NCI-H524 treated with DMSO at 0.1 percent for 48 hours (cell line): ENCODE data around the gene PPIL6.

ENCODE experiments used
- DNase-seq: peaks from one replicate; lab custom pipeline; 2025; lab: John Stamatoyannopoulos, UW

The PPIL6 gene

GRCh38 chr6:109449064-109449794 lies 8.8 kb upstream of the PPIL6 start:
- DNase-seq = no peak

GRCh38 chr6:109448615-109449014 lies 8.2 kb upstream of the PPIL6 start:
- no peak for DNase-seq

GRCh38 chr6:109447878-109448555 lies 7.6 kb upstream of the PPIL6 start:
- DNase-seq = no peak

GRCh38 chr6:109447087-109447486 lies 6.7 kb upstream of the PPIL6 start:
- DNase-seq = no peak

GRCh38 chr6:109446541-109446940 lies 6.1 kb upstream of the PPIL6 start:
- no peak for DNase-seq

- no peak for DNase-seq
These were observed 5.6 kb upstream of the PPIL6 start for GRCh38 chr6:109446072-109446471.

- no peak for DNase-seq
These were observed 5.0 kb upstream of the PPIL6 start for GRCh38 chr6:109445382-109445781.

- no peak for DNase-seq
These were observed 3.1 kb upstream of the PPIL6 start for GRCh38 chr6:109443425-109443950.

- no peak for DNase-seq
These were observed 2.0 kb upstream of the PPIL6 start for GRCh38 chr6:109442393-109442924.

GRCh38 chr6:109441069-109441816 lies 815 bp upstream of the PPIL6 start:
- no peak for DNase-seq

- no peak for DNase-seq
These were observed 4.4 kb downstream of the PPIL6 start for GRCh38 chr6:109436041-109436440.

GRCh38 chr6:109434456-109434855 lies 6.0 kb downstream of the PPIL6 start:
- no peak for DNase-seq

GRCh38 chr6:109429496-109429895 lies 10.9 kb downstream of the PPIL6 start:
- no peak for DNase-seq

- DNase-seq = no peak
These were observed 11.4 kb downstream of the PPIL6 start for GRCh38 chr6:109428889-109429477.

GRCh38 chr6:109424946-109425345 lies 15.5 kb downstream of the PPIL6 start:
- DNase-seq = no peak

GRCh38 chr6:109421184-109421583 lies 19.2 kb downstream of the PPIL6 start:
- DNase-seq = no peak

GRCh38 chr6:109420751-109421150 lies 19.7 kb downstream of the PPIL6 start:
- no peak for DNase-seq

- no peak for DNase-seq
These were observed 22.8 kb downstream of the PPIL6 start for GRCh38 chr6:109417646-109418045.

GRCh38 chr6:109411034-109411433 lies 29.4 kb downstream of the PPIL6 start:
- DNase-seq = no peak

GRCh38 chr6:109406196-109406595 lies 34.2 kb downstream of the PPIL6 start:
- DNase-seq = no peak

GRCh38 chr6:109397020-109397419 lies 43.4 kb downstream of the PPIL6 start:
- no peak for DNase-seq
